HG02763 (cell line): ENCODE data around the gene KIAA1614.

Source experiments
- ATAC-seq: cut with Tn5 transposase; IDR thresholded peaks from one replicate; pipeline ENCODE4 v1.9.1; 2021; ENCODE audit warnings: mild to moderate bottlenecking, moderate library complexity; ENCODE audit not compliant: unreplicated experiment

KIAA1614 gene

DNA sequence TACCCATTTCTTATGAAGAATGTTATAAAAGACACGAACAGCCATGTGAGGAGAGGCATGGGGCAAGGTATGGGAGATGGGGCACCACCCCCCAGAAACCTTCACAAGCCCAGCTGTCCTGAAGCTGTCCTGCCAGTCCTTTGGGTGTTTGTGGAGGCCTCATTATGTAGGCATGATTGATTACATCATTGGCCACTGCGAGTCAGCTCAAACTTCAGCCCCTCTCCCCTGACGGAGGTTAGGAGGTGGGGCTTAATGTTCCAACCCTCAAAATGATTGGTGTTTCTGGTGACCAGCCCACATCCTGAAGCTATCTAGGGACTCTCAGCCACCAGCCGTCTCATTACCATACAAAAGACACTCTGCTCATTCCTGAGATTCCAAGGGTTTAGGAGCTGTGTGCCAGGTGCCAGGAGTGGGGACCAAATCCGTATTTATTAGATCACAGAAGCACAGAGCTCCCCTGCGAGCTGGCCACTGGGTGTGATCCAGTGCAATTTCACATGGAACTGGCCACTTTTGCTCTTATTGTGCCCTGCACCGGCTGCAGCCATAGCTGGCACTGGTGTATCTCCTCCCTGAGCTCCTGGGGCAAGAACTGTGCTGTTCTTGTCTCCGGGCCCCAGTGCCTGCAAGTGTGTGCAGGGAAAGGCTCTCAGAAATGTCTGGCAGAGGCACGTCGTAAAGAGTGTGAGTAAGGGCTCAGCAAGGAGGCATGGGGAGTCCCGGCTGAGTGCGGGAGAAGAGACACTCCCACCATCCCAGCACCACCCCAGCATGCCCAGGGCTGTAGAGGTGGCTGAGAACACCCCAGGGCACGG, 10.5 kb downstream of the KIAA1614 start:
- no peak for ATAC-seq

DNA sequence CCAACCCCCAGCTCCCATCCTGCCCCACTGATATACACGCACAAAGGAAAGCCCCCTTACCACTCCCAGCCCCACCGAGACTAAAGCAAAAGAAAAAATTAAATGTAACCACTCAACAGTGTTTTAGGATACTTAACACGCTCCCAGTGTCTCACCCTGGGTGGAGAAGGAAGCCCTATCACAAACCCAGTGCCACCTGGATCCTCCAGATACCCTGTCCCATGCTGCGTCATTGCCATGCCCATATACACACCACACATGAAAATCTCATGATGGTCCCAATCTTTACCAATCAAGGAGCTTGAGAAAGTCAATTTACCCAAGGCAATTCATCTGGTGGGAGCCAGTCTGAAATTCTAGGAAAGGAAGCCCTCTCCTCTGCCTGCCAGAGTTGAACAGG, 11.2 kb downstream of the KIAA1614 start:
- ATAC-seq = no peak

GRCh38 chr1:180924939-180925338, 12.2 kb downstream of the KIAA1614 start:
- no peak for ATAC-seq

- ATAC-seq = no peak
Measured at GRCh38 chr1:180925471-180926051, 12.9 kb downstream of the KIAA1614 start.

DNA sequence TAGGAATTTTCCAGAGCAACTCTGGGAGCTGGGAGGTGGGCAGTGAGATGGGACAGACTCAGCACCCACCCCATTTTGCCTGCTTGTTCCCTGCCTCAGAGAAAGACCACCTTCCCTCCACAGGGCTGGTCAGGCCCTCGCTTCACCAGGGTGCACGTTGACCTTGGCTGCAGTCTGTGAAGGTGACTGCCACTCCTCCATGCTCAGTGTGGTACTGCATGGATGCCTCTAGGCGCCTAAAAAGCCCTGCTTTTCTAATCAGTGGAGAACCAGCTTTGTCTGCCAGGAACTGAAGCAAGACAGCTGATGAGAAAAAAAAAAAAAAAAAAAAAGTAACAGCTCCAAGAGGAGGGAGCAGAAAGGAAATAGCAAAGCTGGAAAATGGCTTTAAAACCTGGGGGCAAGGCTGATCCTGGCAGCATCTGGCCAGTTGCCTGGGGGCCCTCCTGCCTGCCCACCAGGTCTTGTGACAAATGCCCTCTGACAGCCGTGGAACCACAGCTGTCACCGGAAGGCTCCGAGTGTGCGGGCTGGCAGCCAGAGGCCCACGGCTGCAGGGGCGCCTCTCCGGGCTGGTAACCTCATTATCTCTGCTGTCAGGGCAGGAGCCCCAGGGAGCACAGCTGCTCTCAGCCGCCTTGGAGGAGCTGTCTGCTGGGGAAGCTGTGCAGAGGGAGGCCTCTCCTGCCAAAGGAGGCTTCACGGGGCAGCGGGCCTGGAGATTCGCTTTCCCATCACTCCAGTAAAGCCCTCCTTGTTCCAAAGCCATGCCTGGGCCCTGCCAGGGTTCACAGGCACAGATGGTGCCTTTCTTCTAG, 13.7 kb downstream of the KIAA1614 start:
- peak; percentile 59 for ATAC-seq

DNA sequence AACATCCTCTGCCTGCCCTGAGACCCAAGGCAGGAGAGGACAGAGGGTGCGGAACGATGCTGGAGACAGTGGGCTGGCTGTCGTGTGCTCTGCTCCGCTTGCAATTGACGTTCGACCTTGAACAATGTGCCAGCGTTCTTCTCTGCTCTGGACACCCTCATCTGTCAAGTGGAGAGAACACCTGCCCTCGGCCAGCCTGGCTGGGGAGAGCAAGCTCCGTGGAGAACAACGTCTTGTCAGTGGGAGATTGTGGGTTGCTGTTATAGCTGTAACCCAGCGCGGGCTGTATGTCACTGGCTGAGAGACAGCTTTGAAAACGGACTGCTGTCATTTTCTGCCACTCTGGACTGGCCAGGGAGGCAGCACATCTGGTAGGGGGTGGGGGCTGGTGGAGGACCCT, 14.7 kb downstream of the KIAA1614 start:
- no peak for ATAC-seq

DNA sequence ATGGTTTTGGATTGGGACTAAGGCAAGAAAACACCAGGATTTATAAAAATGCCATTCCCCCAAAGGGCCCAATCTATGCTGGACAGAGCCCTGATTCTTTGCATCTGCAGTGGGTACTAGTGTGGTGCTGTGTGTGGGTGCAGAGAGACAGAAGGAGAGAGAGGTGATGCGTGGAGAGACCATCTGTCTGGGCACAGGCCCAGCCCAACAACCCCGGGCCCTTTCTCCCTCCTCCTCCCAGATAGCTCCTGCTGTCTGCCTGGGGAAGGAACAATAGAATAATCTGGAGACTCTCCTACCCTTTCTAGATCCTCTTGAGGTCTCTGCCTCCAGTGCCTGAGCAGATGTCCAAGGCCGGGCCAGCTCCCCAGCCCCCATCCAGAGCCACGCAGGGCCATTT, 15.1 kb downstream of the KIAA1614 start:
- no peak for ATAC-seq

DNA sequence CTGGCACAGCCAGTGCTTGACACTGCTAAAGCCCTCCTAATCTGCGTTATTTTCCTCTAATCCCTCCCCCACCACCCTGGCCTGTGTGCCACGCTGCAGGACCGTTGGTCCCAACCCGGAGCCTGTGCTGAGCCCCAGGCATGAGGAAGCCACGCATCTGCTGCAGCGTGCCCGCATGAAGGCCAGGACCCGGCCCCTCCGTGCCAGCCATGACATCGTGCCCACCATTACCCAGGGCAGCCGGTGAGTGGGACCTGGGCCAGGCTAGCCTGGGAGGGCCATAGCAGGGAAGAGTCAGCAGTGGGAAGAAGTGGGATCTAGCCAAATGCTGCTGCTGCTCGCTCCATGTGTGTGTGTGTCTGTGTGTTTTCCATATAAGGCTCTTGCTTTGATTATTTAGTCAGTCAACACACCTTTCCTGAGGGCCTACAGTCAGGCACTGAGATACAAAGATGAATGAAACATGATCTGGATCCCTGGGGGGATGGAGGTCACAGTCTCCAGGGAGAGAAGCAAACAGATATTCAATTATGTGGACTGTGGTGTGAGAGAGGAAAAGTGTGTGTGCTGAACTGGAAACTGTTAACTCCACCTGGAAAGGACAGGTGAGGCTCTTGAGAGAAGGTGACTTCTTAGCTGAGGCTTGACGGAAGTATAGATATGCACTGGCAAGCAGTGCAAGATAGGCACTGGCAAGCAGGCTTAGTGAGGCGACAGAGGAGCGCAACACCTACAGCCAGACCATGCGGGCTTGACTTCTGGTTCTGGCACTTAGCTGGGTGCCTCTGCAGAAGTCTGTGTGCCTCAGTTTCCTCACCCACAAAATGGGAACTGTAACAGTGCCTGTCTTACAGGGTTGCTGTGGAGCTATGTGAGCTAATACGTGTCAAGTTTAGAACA, 15.9 kb downstream of the KIAA1614 start:
- no peak for ATAC-seq

DNA sequence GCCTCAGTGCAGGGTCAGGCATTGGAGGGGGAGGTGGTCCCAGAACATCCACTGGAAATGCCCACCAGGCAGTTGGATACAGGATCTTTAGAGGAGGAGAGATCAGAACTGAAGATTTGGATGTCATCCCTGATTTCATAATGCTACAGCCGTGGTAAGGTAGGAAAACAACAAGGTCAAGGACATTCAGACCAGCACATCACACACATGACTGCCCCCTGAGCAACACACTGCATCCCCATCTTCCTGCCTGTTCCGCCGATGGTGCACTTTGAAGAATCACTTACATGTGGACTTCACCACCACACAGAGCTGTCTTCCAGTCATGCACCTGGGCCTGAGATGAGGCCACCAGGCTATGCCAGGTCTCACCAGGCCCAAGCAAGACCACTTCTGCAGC, 16.7 kb downstream of the KIAA1614 start:
- no peak for ATAC-seq

- no peak for ATAC-seq
Measured at GRCh38 chr1:180930687-180931086, 18.0 kb downstream of the KIAA1614 start.

- ATAC-seq = no peak
Measured at GRCh38 chr1:180931529-180931928, 18.8 kb downstream of the KIAA1614 start.

DNA sequence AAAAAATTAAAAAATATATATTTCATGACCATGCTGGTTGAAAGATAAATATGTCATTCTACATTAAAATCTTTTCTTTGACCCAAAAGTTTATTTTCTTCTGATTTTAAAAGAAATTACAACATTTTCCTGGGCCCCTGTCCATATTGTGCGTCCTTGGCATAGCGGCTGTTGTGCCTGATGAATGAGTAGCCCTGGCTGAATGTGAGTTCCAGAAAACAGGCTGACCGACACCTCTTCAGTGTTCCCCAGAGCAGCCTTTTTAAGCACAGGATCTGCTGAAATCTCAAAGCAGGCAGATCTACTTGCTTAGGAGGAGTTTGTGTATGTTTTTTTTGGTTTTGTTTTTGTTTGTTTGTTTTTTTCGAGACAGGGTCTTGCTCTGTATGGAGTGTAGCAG, 19.7 kb downstream of the KIAA1614 start:
- no peak for ATAC-seq

DNA sequence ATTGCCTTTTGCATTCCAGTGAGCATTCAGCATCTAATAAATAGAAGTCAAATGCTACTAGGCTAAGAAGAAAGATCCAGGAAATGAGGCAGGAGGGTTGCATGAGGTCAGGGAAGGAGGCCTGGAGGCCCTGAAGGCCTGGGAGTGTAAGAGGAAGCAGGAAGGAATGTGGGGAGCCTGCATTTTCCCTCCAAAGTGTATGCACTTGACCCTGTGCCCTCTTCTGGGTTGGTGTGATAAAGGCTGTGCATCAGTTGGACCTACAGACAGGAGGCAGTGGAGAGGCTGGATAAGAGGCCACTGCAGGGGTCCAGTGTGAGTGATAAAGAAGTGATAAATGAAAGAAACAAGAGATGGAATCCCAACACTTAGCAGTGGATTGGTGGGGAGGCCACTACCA, 20.4 kb downstream of the KIAA1614 start:
- no peak for ATAC-seq

DNA sequence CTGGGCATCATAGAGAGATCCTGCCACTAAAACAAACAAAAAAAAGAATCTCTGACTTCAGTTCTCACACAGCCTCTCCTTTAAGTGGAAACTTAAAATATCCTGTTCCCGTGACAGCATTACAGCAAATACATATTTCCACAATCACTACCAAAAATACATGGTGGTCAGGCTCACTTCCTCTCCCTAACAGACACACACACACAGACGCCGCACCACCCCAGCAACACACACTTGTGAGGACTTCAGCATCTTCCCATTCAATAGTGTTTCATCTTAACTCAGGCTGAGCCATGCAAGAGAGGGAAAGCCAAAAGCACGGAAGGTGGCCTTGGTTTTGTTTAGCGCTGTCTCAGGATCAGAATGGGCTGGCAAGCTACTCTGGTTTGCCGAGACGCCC, 21.9 kb downstream of the KIAA1614 start:
- ATAC-seq = no peak

DNA sequence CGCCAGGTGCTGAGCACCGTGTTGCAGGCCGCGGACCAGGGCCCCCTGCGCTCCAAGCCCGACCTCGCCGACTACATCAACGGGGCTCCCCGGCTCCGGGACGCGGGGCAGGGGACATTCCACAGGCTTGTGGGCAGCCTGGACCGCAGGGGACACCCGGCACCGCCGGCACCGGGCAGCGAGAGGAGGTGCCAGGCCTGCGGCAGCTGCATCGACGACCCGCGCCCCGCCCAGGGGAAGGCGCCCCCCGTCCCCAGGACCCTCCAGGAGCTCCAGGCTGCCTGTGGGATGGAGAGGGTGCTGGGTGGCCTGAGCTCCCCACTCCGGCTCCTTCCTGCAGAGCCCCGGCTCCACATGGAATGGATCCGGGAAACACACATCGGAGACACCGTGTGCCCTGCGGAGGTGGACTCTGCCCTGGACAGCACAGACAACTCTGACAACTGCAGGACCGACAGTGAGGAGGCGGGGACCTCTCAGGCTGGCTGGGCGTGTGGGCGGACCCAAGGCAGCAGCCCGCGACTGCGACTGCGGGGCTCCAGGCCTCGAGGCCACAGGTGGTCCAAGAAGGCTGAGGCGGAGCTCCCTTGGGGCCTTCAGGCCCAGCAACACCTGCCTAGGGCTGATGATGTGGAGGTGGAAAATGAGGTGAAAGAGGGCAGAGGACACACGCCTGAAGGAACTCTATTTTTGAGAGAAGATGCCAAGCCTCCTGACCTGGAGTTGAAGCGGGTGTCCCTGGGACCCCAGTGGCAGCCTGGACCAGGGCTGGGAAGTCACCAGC, 22.8 kb downstream of the KIAA1614 start:
- peak; percentile 62 for ATAC-seq

DNA sequence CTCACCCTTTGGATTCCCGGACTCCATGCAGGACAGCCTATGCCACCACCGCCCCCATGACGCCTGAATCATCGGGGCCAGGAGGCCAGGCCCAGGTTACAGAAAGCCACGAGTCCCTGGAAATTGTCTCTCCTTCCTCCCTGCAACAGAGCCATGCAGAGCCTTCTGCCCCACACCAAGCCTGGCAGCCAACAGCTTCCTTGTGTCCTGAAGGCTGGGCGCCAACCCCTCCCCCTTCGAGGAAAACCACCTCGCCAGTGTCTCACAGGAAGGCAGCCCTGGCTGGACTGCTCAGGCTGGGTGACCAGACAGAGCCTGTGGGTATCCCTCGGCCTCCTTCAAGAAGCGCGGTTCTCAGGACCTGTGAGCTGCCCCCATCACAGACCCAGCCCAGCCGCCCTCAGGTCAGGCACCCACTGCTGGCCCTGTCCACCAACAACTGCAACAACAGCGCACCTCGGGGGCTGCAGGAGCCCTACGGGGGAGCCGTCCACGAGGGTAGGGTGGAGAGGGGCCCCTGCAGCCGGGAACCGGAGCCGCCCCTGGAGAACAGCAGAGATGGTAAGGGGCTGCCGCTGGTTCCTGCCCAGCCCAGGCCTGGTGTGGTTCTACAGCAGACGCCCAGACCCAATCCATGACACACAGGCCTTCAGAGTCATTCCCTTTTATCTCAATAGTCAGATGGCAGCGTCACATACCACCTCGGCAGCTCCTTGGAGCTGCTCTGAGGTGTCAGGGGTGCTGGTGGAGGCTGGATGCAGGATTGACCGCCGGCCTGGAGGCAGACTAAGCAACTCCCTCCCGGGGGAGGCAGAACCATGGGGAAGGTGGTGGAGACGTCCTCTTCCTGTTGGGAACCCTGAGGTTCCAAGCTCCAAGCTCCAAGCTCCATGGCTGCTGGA, 23.7 kb downstream of the KIAA1614 start:
- no peak for ATAC-seq

- no peak for ATAC-seq
Measured at GRCh38 chr1:180937012-180937372, 24.3 kb downstream of the KIAA1614 start.

DNA sequence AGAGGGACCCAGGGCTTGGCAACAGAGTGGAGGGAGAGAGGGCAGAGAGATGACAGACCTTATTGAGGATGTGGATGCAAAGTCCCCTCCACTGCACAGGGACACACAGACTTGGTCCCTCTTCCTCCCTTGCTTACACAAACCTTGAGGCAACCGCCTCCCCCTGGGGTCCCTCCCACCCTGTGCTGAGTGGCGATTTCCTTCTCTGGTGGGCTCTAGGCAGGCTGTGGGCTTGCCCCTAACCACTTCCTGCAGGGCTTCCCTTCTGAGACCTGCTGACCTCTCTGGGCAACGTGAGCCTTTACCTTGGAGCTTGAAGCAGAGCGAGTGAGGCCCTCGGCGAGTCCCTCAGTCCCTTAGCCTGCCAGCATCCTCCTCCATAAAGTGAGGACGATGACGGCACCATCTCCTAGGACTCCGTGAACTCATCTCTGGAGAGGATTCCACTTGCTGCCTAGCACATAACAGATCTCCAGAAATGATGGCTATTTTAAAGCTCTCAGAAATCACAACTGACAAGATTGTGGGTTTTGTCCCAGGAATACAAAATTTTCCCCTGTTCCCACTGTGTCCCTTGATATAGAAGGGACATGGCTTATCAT, 25.0 kb downstream of the KIAA1614 start:
- no peak for ATAC-seq
